D341Med (cell line): ENCODE measurements around the gene KCTD16.

Experiments used
- DNase-seq: peaks from one replicate; pipeline ENCODE4 v3.0.0; 2012; ENCODE audit warnings: low spot score

KCTD16 gene

DNA sequence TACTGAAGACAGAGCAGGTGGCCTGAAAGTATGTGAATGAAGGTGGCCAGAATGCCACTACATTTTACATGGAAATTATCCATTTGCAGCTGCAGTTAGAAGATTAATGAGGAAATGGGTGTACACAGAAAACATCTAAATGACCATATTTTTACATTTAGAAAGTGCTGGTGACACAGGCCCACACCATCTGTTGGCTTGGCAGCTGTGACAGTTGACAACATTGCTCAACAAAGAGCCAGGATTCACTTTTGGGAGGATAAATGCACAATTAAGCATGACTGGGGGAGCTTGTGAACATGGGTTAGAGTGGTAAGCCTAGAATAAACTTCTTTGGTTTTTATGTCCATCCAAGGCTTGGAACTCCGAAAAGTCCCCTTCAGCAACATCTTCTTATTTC lies 360.5 kb downstream of the KCTD16 start:
- DNase-seq, result no peak
